ENCODE results near the gene MLIP.

The MLIP gene

GRCh38 chr6:54118117-54118516, 6.9 kb downstream of the MLIP start:
- H3K27me3 ChIP-seq (ENCODE audit: low read depth, low read length) = no peaks in the 10 kb centered on the region
- no peak overlapping the region for H3K9ac ChIP-seq (ENCODE audit: low read length)
- no peak overlapping the region for H3K27ac ChIP-seq (ENCODE audit: low read length)
- no peaks in the 10 kb centered on the region for H4K20me1 ChIP-seq (ENCODE audit: insufficient read depth, low read length)
- H3K9me3 ChIP-seq (ENCODE audit: insufficient read depth, low read length) = peaks cover 3% of the 10 kb centered on the region; the same call in 1 of the 2 replicates
- no peaks in the 10 kb centered on the region for H3K4me1 ChIP-seq (ENCODE audit: low read length)
- no peak overlapping the region for H3K4me3 ChIP-seq (ENCODE audit: low read length)
- TF ChIP-seq, protein P1, sequence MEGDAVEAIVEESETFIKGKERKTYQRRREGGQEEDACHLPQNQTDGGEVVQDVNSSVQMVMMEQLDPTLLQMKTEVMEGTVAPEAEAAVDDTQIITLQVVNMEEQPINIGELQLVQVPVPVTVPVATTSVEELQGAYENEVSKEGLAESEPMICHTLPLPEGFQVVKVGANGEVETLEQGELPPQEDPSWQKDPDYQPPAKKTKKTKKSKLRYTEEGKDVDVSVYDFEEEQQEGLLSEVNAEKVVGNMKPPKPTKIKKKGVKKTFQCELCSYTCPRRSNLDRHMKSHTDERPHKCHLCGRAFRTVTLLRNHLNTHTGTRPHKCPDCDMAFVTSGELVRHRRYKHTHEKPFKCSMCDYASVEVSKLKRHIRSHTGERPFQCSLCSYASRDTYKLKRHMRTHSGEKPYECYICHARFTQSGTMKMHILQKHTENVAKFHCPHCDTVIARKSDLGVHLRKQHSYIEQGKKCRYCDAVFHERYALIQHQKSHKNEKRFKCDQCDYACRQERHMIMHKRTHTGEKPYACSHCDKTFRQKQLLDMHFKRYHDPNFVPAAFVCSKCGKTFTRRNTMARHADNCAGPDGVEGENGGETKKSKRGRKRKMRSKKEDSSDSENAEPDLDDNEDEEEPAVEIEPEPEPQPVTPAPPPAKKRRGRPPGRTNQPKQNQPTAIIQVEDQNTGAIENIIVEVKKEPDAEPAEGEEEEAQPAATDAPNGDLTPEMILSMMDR (IDR thresholded peaks at IDR 0.05; ENCODE audit: low read depth, low read length) = no peak
- no peak for TF ChIP-seq EZH2phosphoT487 (IDR thresholded peaks at IDR 0.05; ENCODE audit: low read depth)
- no peak overlapping the region for H3K4me2 ChIP-seq (ENCODE audit: low read length)
- no peak overlapping the region for H2AFZ ChIP-seq (ENCODE audit: low read depth, low read length)
- H3K79me2 ChIP-seq (ENCODE audit: low read length) = no peaks in the 10 kb centered on the region
- H3K36me3 ChIP-seq (replicated peaks; ENCODE audit: low read depth, low read length) = no peaks in the 10 kb centered on the region

- Histone ChIP-seq H3K36me3 (replicated peaks; ENCODE audit: low read depth, low read length) (no peaks in the 10 kb centered on the region), H3K27ac (ENCODE audit: low read length) (no peak overlapping the region), H3K4me1 (ENCODE audit: low read length) (no peaks in the 10 kb centered on the region), H2AFZ (ENCODE audit: low read depth, low read length) (no peak overlapping the region), H4K20me1 (ENCODE audit: insufficient read depth, low read length) (no peaks in the 10 kb centered on the region), H3K9me3 (ENCODE audit: insufficient read depth, low read length) (no peaks in the 10 kb centered on the region), H3K4me3 (ENCODE audit: low read length) (no peak overlapping the region), H3K27me3 (ENCODE audit: low read depth, low read length) (no peaks in the 10 kb centered on the region), H3K79me2 (ENCODE audit: low read length) (no peaks in the 10 kb centered on the region), H3K9ac (ENCODE audit: low read length) (no peak overlapping the region), H3K4me2 (ENCODE audit: low read length) (no peak overlapping the region)
- no peak for TF ChIP-seq EZH2phosphoT487 (IDR thresholded peaks at IDR 0.05; ENCODE audit: low read depth)
- TF ChIP-seq, protein P1 (IDR thresholded peaks at IDR 0.05; ENCODE audit: low read depth, low read length) = no peak
These were observed 14.2 kb downstream of the MLIP start for GRCh38 chr6:54125493-54125892.

- no peaks in the 10 kb centered on the region for H4K20me1 ChIP-seq (ENCODE audit: insufficient read depth, low read length)
- H2AFZ ChIP-seq (ENCODE audit: low read depth, low read length) = no peak overlapping the region
- no peaks in the 10 kb centered on the region for H3K27me3 ChIP-seq (ENCODE audit: low read depth, low read length)
- no peaks in the 10 kb centered on the region for H3K79me2 ChIP-seq (ENCODE audit: low read length)
- H3K27ac ChIP-seq (ENCODE audit: low read length) = no peak overlapping the region
- no peak overlapping the region for H3K4me2 ChIP-seq (ENCODE audit: low read length)
- no peaks in the 10 kb centered on the region for H3K36me3 ChIP-seq (replicated peaks; ENCODE audit: low read depth, low read length)
- no peak overlapping the region for H3K9ac ChIP-seq (ENCODE audit: low read length)
- H3K4me3 ChIP-seq (ENCODE audit: low read length) = no peak overlapping the region
- TF ChIP-seq EZH2phosphoT487 (IDR thresholded peaks at IDR 0.05; ENCODE audit: low read depth) = no peak
- no peaks in the 10 kb centered on the region for H3K4me1 ChIP-seq (ENCODE audit: low read length)
- no peaks in the 10 kb centered on the region for H3K9me3 ChIP-seq (ENCODE audit: insufficient read depth, low read length)
These were observed 18.9 kb downstream of the MLIP start for GRCh38 chr6:54130179-54130578.

DNA sequence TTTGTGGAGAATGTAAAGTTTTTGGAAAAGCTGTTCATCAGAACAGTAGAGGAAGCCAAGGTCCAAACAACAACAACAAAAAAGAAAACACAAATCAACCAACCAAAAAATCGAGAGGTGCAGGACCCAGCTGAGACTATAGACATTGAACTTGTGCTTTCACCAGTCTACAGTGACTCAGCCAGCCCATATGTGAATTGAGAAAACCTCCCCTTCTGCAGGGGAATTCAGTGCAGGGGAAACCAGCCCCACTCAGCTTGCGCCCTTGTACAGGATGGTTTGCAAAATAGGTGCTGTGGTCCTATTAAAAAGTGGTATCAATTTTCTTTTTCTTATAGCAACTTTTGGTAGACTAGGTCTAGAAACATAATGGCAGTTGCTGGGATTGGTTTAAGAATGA, 21.3 kb downstream of the MLIP start:
- TF ChIP-seq, protein P1 (IDR thresholded peaks at IDR 0.05; ENCODE audit: low read depth, low read length) = no peak
- no peak for TF ChIP-seq EZH2phosphoT487 (IDR thresholded peaks at IDR 0.05; ENCODE audit: low read depth)
- H2AFZ ChIP-seq (ENCODE audit: low read depth, low read length) = no peak overlapping the region

DNA sequence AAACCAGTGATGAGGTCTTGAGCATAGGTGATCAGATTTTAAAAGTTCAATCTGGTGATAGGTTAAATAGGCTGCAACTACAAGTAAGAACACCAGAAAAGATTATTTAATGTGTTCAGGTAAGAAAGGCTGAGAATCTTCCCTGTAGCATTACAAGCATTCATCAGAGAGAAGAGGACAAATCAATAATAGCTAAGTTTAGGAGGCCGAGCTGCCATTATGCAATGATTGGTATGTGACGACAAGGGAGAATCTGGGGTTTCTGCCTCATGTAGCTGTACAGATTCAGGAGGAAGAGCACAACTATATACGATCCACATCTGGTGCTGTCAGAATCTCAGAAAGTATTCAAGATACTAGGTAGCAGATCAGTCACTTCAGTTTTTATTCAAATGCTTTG, 21.9 kb downstream of the MLIP start:
- Histone ChIP-seq H3K36me3 (replicated peaks; ENCODE audit: low read depth, low read length) (no peaks in the 10 kb centered on the region), H3K9me3 (ENCODE audit: insufficient read depth, low read length) (no peaks in the 10 kb centered on the region), H3K79me2 (ENCODE audit: low read length) (no peaks in the 10 kb centered on the region), H3K4me3 (ENCODE audit: low read length) (no peak overlapping the region), H3K27ac (ENCODE audit: low read length) (no peak overlapping the region), H3K27me3 (ENCODE audit: low read depth, low read length) (no peaks in the 10 kb centered on the region), H3K4me1 (ENCODE audit: low read length) (no peaks in the 10 kb centered on the region), H2AFZ (ENCODE audit: low read depth, low read length) (no peak overlapping the region), H3K4me2 (ENCODE audit: low read length) (no peak overlapping the region), H4K20me1 (ENCODE audit: insufficient read depth, low read length) (no peaks in the 10 kb centered on the region), H3K9ac (ENCODE audit: low read length) (no peak overlapping the region)
- no peak for TF ChIP-seq EZH2phosphoT487 (IDR thresholded peaks at IDR 0.05; ENCODE audit: low read depth)
- TF ChIP-seq, protein P1 (IDR thresholded peaks at IDR 0.05; ENCODE audit: low read depth, low read length) = no peak

More for the DNA sequence above, 21.3 kb downstream of the MLIP start:
- Histone ChIP-seq H3K4me3 (ENCODE audit: low read length) (no peak overlapping the region), H3K4me2 (ENCODE audit: low read length) (no peak overlapping the region), H3K9ac (ENCODE audit: low read length) (no peak overlapping the region), H3K79me2 (ENCODE audit: low read length) (no peaks in the 10 kb centered on the region), H3K27ac (ENCODE audit: low read length) (no peak overlapping the region), H3K27me3 (ENCODE audit: low read depth, low read length) (no peaks in the 10 kb centered on the region), H4K20me1 (ENCODE audit: insufficient read depth, low read length) (no peaks in the 10 kb centered on the region), H3K9me3 (ENCODE audit: insufficient read depth, low read length) (no peaks in the 10 kb centered on the region), H3K4me1 (ENCODE audit: low read length) (no peaks in the 10 kb centered on the region), H3K36me3 (replicated peaks; ENCODE audit: low read depth, low read length) (no peaks in the 10 kb centered on the region)
